C1 segment of cervical spinal cord (tissue), 14 donors: ENCODE measurements around the gene EPB41.
"Not testable (repeated sequence)": the region's sequence is repeated elsewhere in the genome, so short reads cannot be mapped to it uniquely, and the experiment has no call there.

Experiments used
- DNase-seq, 14 donors: peaks; one replicate each; lab custom pipeline; 2025; lab: John Stamatoyannopoulos, UW

The EPB41 gene

GRCh38 chr1:29050166-29050565, 135.8 kb downstream of the EPB41 start:
- no peak for DNase-seq

- DNase-seq = no peak
Observed at GRCh38 chr1:29052100-29052499, 137.7 kb downstream of the EPB41 start.

- no peak for DNase-seq
Observed at GRCh38 chr1:29052941-29053340, 138.6 kb downstream of the EPB41 start.

GRCh38 chr1:29055160-29055559, 140.8 kb downstream of the EPB41 start:
- no peak for DNase-seq

GRCh38 chr1:29056256-29056655, 141.9 kb downstream of the EPB41 start:
- DNase-seq = no peak

- DNase-seq = no peak
Observed at GRCh38 chr1:29057700-29058099, 143.3 kb downstream of the EPB41 start.

GRCh38 chr1:29062157-29062942, 148.0 kb downstream of the EPB41 start:
- no peak for DNase-seq

- DNase-seq = no peak
Observed at GRCh38 chr1:29064064-29064463, 149.7 kb downstream of the EPB41 start.

- no peak for DNase-seq
Observed at GRCh38 chr1:29077155-29077554, 162.8 kb downstream of the EPB41 start.

GRCh38 chr1:29079916-29080629, 165.7 kb downstream of the EPB41 start:
- DNase-seq = not testable (repeated sequence)

- DNase-seq = no peak
Observed at GRCh38 chr1:29081201-29081600, 166.8 kb downstream of the EPB41 start.

GRCh38 chr1:29082519-29082918, 168.2 kb downstream of the EPB41 start:
- DNase-seq = no peak

GRCh38 chr1:29083317-29084195, 169.2 kb downstream of the EPB41 start:
- no peak for DNase-seq

- DNase-seq = no peak
Observed at GRCh38 chr1:29084196-29084521, 169.8 kb downstream of the EPB41 start.

- DNase-seq = no peak
Observed at GRCh38 chr1:29090937-29091618, 176.7 kb downstream of the EPB41 start.

- DNase-seq = not testable (repeated sequence)
Observed at GRCh38 chr1:29092704-29093103, 178.3 kb downstream of the EPB41 start.

GRCh38 chr1:29094433-29094832, 180.1 kb downstream of the EPB41 start:
- no peak for DNase-seq

- DNase-seq = no peak
Observed at GRCh38 chr1:29094954-29095353, 180.6 kb downstream of the EPB41 start.

- no peak for DNase-seq
Observed at GRCh38 chr1:29096231-29096886, 182.0 kb downstream of the EPB41 start.

- DNase-seq = no peak
Observed at GRCh38 chr1:29099286-29099685, 184.9 kb downstream of the EPB41 start.

GRCh38 chr1:29100487-29100886, 186.1 kb downstream of the EPB41 start:
- DNase-seq = no peak
